GM21737 (cell line): ENCODE measurements around the gene SGSM2.

Experiments
- ATAC-seq: cut with Tn5 transposase; IDR thresholded peaks from one replicate; pipeline ENCODE4 v1.9.1; 2021; ENCODE audit warnings: mild to moderate bottlenecking, moderate library complexity; ENCODE audit not compliant: unreplicated experiment

The SGSM2 gene

GRCh38 chr17:2336215-2336851, 968 bp upstream of the SGSM2 start, which contains the start of gene TSR1:
TSS of gene TSR1 (minus strand) at chr17:2336457. CDS start at chr17:2336427, 30 bp downstream.
- peak; percentile 69 for ATAC-seq

GRCh38 chr17:2337544-2338314, 428 bp downstream of the SGSM2 start:
- no peak for ATAC-seq

GRCh38 chr17:2338315-2338657, 985 bp downstream of the SGSM2 start:
- ATAC-seq: no peak

- no peak for ATAC-seq
Observed at GRCh38 chr17:2343421-2343820, 6.1 kb downstream of the SGSM2 start.

GRCh38 chr17:2344528-2344927, 7.2 kb downstream of the SGSM2 start:
- ATAC-seq: no peak

- ATAC-seq: no peak
Observed at GRCh38 chr17:2346475-2346874, 9.2 kb downstream of the SGSM2 start.

GRCh38 chr17:2347805-2348685, 10.7 kb downstream of the SGSM2 start:
- no peak for ATAC-seq

GRCh38 chr17:2351269-2351668, 14.0 kb downstream of the SGSM2 start:
- ATAC-seq: no peak

- no peak for ATAC-seq
Observed at GRCh38 chr17:2354311-2354710, 17.0 kb downstream of the SGSM2 start.

- ATAC-seq: no peak
Observed at GRCh38 chr17:2357237-2357636, 19.9 kb downstream of the SGSM2 start.

GRCh38 chr17:2357931-2358434, 20.7 kb downstream of the SGSM2 start:
- no peak for ATAC-seq

- no peak for ATAC-seq
Observed at GRCh38 chr17:2361010-2361760, 23.9 kb downstream of the SGSM2 start.

GRCh38 chr17:2362016-2362415, 24.7 kb downstream of the SGSM2 start:
- no peak for ATAC-seq

GRCh38 chr17:2362416-2362815, 25.1 kb downstream of the SGSM2 start:
- no peak for ATAC-seq

- no peak for ATAC-seq
Observed at GRCh38 chr17:2362881-2363280, 25.6 kb downstream of the SGSM2 start.

- no peak for ATAC-seq
Observed at GRCh38 chr17:2363318-2363717, 26.0 kb downstream of the SGSM2 start.

- no peak for ATAC-seq
Observed at GRCh38 chr17:2363851-2364762, 26.8 kb downstream of the SGSM2 start.

GRCh38 chr17:2364763-2365116, 27.4 kb downstream of the SGSM2 start:
- ATAC-seq: no peak

- ATAC-seq: no peak
Observed at GRCh38 chr17:2365132-2365531, 27.8 kb downstream of the SGSM2 start.
